ENCODE data around the gene PRKCH. TPM values are rescaled to one million over a fixed set of nuclear protein-coding genes. Genes with fewer than 3 reads are reported as not detected.

PRKCH gene
- polyA plus RNA-seq, 1 donor from 2014 or later, result 2.0 TPM

- H3F3A ChIP-seq (ENCODE audit: insufficient read depth, low read length, poor library complexity, severe bottlenecking), result no peaks in the 10 kb centered on the region
- H2AFZ ChIP-seq (ENCODE audit: low read depth, low read length), result no peak overlapping the region
- no peak overlapping the region for H3K9ac ChIP-seq (ENCODE audit: low read length)
- no peaks in the 10 kb centered on the region for H3K9me2 ChIP-seq (ENCODE audit: insufficient read depth, low read length)
- H3K4me2 ChIP-seq (ENCODE audit: low read length), result no peak overlapping the region
- H3K4me3 ChIP-seq (ENCODE audit: low read length), result no peak overlapping the region
- H3K36me3 ChIP-seq (ENCODE audit: insufficient read depth, low read length), result no peaks in the 10 kb centered on the region
- no peaks in the 10 kb centered on the region for H3K27me3 ChIP-seq (ENCODE audit: insufficient read depth, low read depth, low read length)
- H3K27ac ChIP-seq (ENCODE audit: low read length), result no peak overlapping the region
- no peaks in the 10 kb centered on the region for H3K79me2 ChIP-seq (replicated peaks; ENCODE audit: insufficient read depth, low read length)
- H3K9me3 ChIP-seq (ENCODE audit: low read length), result no peaks in the 10 kb centered on the region
- TF ChIP-seq, protein P1, sequence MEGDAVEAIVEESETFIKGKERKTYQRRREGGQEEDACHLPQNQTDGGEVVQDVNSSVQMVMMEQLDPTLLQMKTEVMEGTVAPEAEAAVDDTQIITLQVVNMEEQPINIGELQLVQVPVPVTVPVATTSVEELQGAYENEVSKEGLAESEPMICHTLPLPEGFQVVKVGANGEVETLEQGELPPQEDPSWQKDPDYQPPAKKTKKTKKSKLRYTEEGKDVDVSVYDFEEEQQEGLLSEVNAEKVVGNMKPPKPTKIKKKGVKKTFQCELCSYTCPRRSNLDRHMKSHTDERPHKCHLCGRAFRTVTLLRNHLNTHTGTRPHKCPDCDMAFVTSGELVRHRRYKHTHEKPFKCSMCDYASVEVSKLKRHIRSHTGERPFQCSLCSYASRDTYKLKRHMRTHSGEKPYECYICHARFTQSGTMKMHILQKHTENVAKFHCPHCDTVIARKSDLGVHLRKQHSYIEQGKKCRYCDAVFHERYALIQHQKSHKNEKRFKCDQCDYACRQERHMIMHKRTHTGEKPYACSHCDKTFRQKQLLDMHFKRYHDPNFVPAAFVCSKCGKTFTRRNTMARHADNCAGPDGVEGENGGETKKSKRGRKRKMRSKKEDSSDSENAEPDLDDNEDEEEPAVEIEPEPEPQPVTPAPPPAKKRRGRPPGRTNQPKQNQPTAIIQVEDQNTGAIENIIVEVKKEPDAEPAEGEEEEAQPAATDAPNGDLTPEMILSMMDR (IDR thresholded peaks at IDR 0.05; ENCODE audit: poor library complexity, severe bottlenecking), result no peak
- H4K20me1 ChIP-seq (ENCODE audit: insufficient read depth), result no peaks in the 10 kb centered on the region
Observed at GRCh38 chr14:61443481-61443880, 122.1 kb downstream of the PRKCH start.

GRCh38 chr14:61444215-61444768, 122.9 kb downstream of the PRKCH start:
- H4K20me1 ChIP-seq (ENCODE audit: insufficient read depth), result no peaks in the 10 kb centered on the region
- no peaks in the 10 kb centered on the region for H3K9me2 ChIP-seq (ENCODE audit: insufficient read depth, low read length)
- no peaks in the 10 kb centered on the region for H3K79me2 ChIP-seq (replicated peaks; ENCODE audit: insufficient read depth, low read length)
- H3K36me3 ChIP-seq (ENCODE audit: insufficient read depth, low read length), result no peaks in the 10 kb centered on the region
- H3K4me2 ChIP-seq (ENCODE audit: low read length), result no peak overlapping the region
- no peak overlapping the region for H3K4me3 ChIP-seq (ENCODE audit: low read length)
- TF ChIP-seq, protein P1 (IDR thresholded peaks at IDR 0.05; ENCODE audit: poor library complexity, severe bottlenecking), result no peak
- no peaks in the 10 kb centered on the region for H3F3A ChIP-seq (ENCODE audit: insufficient read depth, low read length, poor library complexity, severe bottlenecking)
- H3K27ac ChIP-seq (ENCODE audit: low read length), result no peak overlapping the region
- no peak overlapping the region for H2AFZ ChIP-seq (ENCODE audit: low read depth, low read length)
- no peak overlapping the region for H3K9ac ChIP-seq (ENCODE audit: low read length)
- H3K9me3 ChIP-seq (ENCODE audit: low read length), result no peaks in the 10 kb centered on the region
- no peaks in the 10 kb centered on the region for H3K27me3 ChIP-seq (ENCODE audit: insufficient read depth, low read depth, low read length)

- Histone ChIP-seq H3K9me2 (ENCODE audit: insufficient read depth, low read length) (no peaks in the 10 kb centered on the region), H2AFZ (ENCODE audit: low read depth, low read length) (no peak overlapping the region), H3K9ac (ENCODE audit: low read length) (no peak overlapping the region), H4K20me1 (ENCODE audit: insufficient read depth) (no peaks in the 10 kb centered on the region), H3K4me3 (ENCODE audit: low read length) (no peak overlapping the region), H3K79me2 (replicated peaks; ENCODE audit: insufficient read depth, low read length) (no peaks in the 10 kb centered on the region), H3F3A (ENCODE audit: insufficient read depth, low read length, poor library complexity, severe bottlenecking) (no peaks in the 10 kb centered on the region), H3K36me3 (ENCODE audit: insufficient read depth, low read length) (no peaks in the 10 kb centered on the region), H3K4me2 (ENCODE audit: low read length) (no peak overlapping the region), H3K27me3 (ENCODE audit: insufficient read depth, low read depth, low read length) (no peaks in the 10 kb centered on the region), H3K27ac (ENCODE audit: low read length) (no peak overlapping the region), H3K9me3 (ENCODE audit: low read length) (no peaks in the 10 kb centered on the region)
- TF ChIP-seq TAF1 (IDR thresholded peaks at IDR 0.05; ENCODE audit: low read depth) (no peak), MXI1 (conservative IDR thresholded peaks at IDR 0.05; ENCODE audit: poor library complexity, severe bottlenecking) (no peak), SMC3 (conservative IDR thresholded peaks at IDR 0.05; ENCODE audit: poor library complexity) (no peak), EZH2 (IDR thresholded peaks at IDR 0.05; ENCODE audit: borderline replicate concordance, insufficient read depth, low read length, poor library complexity, severe bottlenecking) (no peak), REST (IDR thresholded peaks at IDR 0.05; ENCODE audit: borderline replicate concordance) (no peak), RAD21 (conservative IDR thresholded peaks at IDR 0.05) (no peak), EP300 (conservative IDR thresholded peaks at IDR 0.05; ENCODE audit: poor library complexity, severe bottlenecking) (no peak), POLR2AphosphoS5 (IDR thresholded peaks at IDR 0.05) (no peak)
- TF ChIP-seq, protein P1 (IDR thresholded peaks at IDR 0.05; ENCODE audit: poor library complexity, severe bottlenecking), result no peak
Observed at GRCh38 chr14:61451491-61451890, 130.1 kb downstream of the PRKCH start.
